GM12891 (cell line): ENCODE results near the gene TMEM271.

Source experiments
- PAX5 ChIP-seq: IDR thresholded peaks from 2 replicates; pipeline ENCODE4 v1.6.1; 2011; ENCODE audit warnings: low read length, moderate library complexity, mild to moderate bottlenecking; ENCODE audit not compliant: insufficient read depth, severe bottlenecking
- POLR2A ChIP-seq: IDR thresholded peaks from 2 replicates; pipeline ENCODE4 v1.6.1; 2011; ENCODE audit warnings: low read depth, low read length, control low read depth
- POLR2AphosphoS5 ChIP-seq: IDR thresholded peaks from 2 replicates; pipeline ENCODE4 v1.6.1; 2011; ENCODE audit warnings: low read depth, low read length, control low read depth
- POU2F2 ChIP-seq: IDR thresholded peaks from 2 replicates; pipeline ENCODE4 v1.6.1; 2011; ENCODE audit warnings: low read depth, mild to moderate bottlenecking, control low read depth, low read length, moderate library complexity
- TAF1 ChIP-seq: IDR thresholded peaks from 2 replicates; pipeline ENCODE4 v1.6.1; 2011; ENCODE audit warnings: low read depth, low read length, control low read depth

GRCh38 chr4:623914-624566, 47.9 kb upstream of the TMEM271 start:
- TF ChIP-seq POLR2AphosphoS5 (no peak), PAX5 (no peak), POLR2A (no peak), TAF1 (no peak), POU2F2 (no peak)
